NCI-H82 (cell line): ENCODE results near the gene DPH5.
"Not testable (repeated sequence)": the region's sequence is repeated elsewhere in the genome, so short reads cannot be mapped to it uniquely, and the experiment has no call there.

Source experiments
- DNase-seq: peaks from one replicate; lab custom pipeline; 2025; lab: John Stamatoyannopoulos, UW

DPH5 gene

GRCh38 chr1:101025657-101026429 is at the start of gene DPH5:
Gene DPH5, minus strand, starts transcription at chr1:101025784. Its CDS starts 341 bp downstream, at chr1:101025443.
- peak; percentile 95 for DNase-seq

- no peak for DNase-seq
Observed at GRCh38 chr1:101073836-101074235, 48.3 kb upstream of the DPH5 start.

GRCh38 chr1:101071470-101071891 is 45.9 kb upstream of the DPH5 start:
- no peak for DNase-seq

- DNase-seq: no peak
Observed at GRCh38 chr1:101069158-101069557, 43.6 kb upstream of the DPH5 start.

GRCh38 chr1:101066937-101067335 is 41.4 kb upstream of the DPH5 start:
- DNase-seq: not testable (repeated sequence)

GRCh38 chr1:101066260-101066936 is 40.8 kb upstream of the DPH5 start:
- DNase-seq: no peak

GRCh38 chr1:101065575-101065974 is 40.0 kb upstream of the DPH5 start:
- no peak for DNase-seq

GRCh38 chr1:101064697-101065096 is 39.1 kb upstream of the DPH5 start:
- DNase-seq: peak; percentile 89

- DNase-seq: no peak
Observed at GRCh38 chr1:101060992-101061391, 35.4 kb upstream of the DPH5 start.

- DNase-seq: no peak
Observed at GRCh38 chr1:101059945-101060542, 34.5 kb upstream of the DPH5 start.

- no peak for DNase-seq
Observed at GRCh38 chr1:101055623-101056022, 30.0 kb upstream of the DPH5 start.

- DNase-seq: peak; percentile 82
Observed at GRCh38 chr1:101051688-101052638, 26.4 kb upstream of the DPH5 start.

GRCh38 chr1:101050869-101051268 is 25.3 kb upstream of the DPH5 start:
- DNase-seq: no peak

GRCh38 chr1:101044749-101045148 is 19.2 kb upstream of the DPH5 start:
- DNase-seq: no peak

GRCh38 chr1:101044259-101044658 is 18.7 kb upstream of the DPH5 start:
- DNase-seq: no peak

GRCh38 chr1:101043776-101044175 is 18.2 kb upstream of the DPH5 start:
- DNase-seq: no peak

GRCh38 chr1:101041300-101041699 is 15.7 kb upstream of the DPH5 start:
- no peak for DNase-seq

- no peak for DNase-seq
Observed at GRCh38 chr1:101040666-101041065, 15.1 kb upstream of the DPH5 start.

- DNase-seq: no peak
Observed at GRCh38 chr1:101039245-101039644, 13.7 kb upstream of the DPH5 start.

GRCh38 chr1:101037316-101037715 is 11.7 kb upstream of the DPH5 start:
- DNase-seq: no peak

- no peak for DNase-seq
Observed at GRCh38 chr1:101033017-101033416, 7.4 kb upstream of the DPH5 start.

GRCh38 chr1:101032129-101032528 is 6.5 kb upstream of the DPH5 start:
- DNase-seq: not testable (repeated sequence)
